HepG2 (cell line): ENCODE data around the gene HSPB6. TPM values are rescaled to one million over a fixed set of nuclear protein-coding genes. Genes with fewer than 3 reads are reported as not detected.

Experiments used
- DMTF1 ChIP-seq: sonication (generic); formaldehyde crosslinking; IDR thresholded peaks from 2 replicates; pipeline ENCODE4 v1.4.0; 2020; ENCODE audit warnings: mild to moderate bottlenecking, missing genetic modification reagents
- HIC2 ChIP-seq: sonication (generic); formaldehyde crosslinking; IDR thresholded peaks from 2 replicates; pipeline ENCODE4 v1.9.0; 2022; ENCODE audit warnings: low read depth, missing genetic modification reagents
- IKZF1 ChIP-seq: fragments of 450-650 bp; IDR thresholded peaks from 2 replicates; pipeline ENCODE4 v1.7.1; 2016
- NAIF1 ChIP-seq: sonication (generic); formaldehyde crosslinking; IDR thresholded peaks from 2 replicates; pipeline ENCODE4 v1.5.0; 2020; ENCODE audit warnings: mild to moderate bottlenecking, missing genetic modification reagents, borderline replicate concordance
- NCOA5 ChIP-seq: sonication (generic); formaldehyde crosslinking; IDR thresholded peaks from 2 replicates; pipeline ENCODE4 v1.4.0; 2020; ENCODE audit warnings: missing genetic modification reagents
- SRSF4 ChIP-seq: fragments of 200-400 bp; formaldehyde crosslinking; IDR thresholded peaks from one replicate; pipeline ENCODE4 v1.6.1; 2018; ENCODE audit warnings: mild to moderate bottlenecking, low read depth, low read length, moderate library complexity; ENCODE audit not compliant: poor library complexity, severe bottlenecking
- THAP11 ChIP-seq: IDR thresholded peaks from 2 replicates; pipeline ENCODE4 v1.6.1; 2016; ENCODE audit warnings: missing biosample characterization, missing genetic modification reagents
- ZBTB46 ChIP-seq: sonication (generic); formaldehyde crosslinking; IDR thresholded peaks from 2 replicates; pipeline ENCODE4 v1.4.0; 2020; ENCODE audit warnings: mild to moderate bottlenecking, missing genetic modification reagents, borderline replicate concordance
- ZGPAT ChIP-seq: IDR thresholded peaks from 2 replicates; pipeline ENCODE4 v1.6.1; 2016; ENCODE audit warnings: mild to moderate bottlenecking
- ZNF780A ChIP-seq: sonication (generic); formaldehyde crosslinking; IDR thresholded peaks from 2 replicates; pipeline ENCODE4 v1.8.0; 2022; ENCODE audit warnings: mild to moderate bottlenecking, missing genetic modification reagents, moderate library complexity
- polyA plus RNA-seq, 8 experiments: library from polyadenylated mRNA; depleted of rRNA in 3 of 8; stranded (reverse) in 7 of 8; unstranded in 1 of 8; fragments of >200 nt; fragmentation: Illumina TruSeq in 4 of 8; extraction: Trizol in 4 of 8; gene quantifications; 2 replicates each; pipeline versions ENCODE4 v1.2.1 to v1.2.3, GENCODE V29; 2011 to 2016; ENCODE audit warnings: low read depth in 4 of 8, missing spikeins in 1 of 8, mixed read lengths in 1 of 8; ENCODE audit not compliant: insufficient read depth in 1 of 8
- total RNA-seq, 5 experiments: library from RNA; depleted of rRNA; stranded (reverse); fragments of >200 nt; fragmentation: Illumina TruSeq; extraction: Trizol; gene quantifications; 2 replicates each; pipeline ENCODE4 v1.2.3, GENCODE V29; 2016; ENCODE audit warnings: low read depth in 1 of 5
- TF ChIP-seq, protein P1 (sequence below), 2 experiments: sonication (generic) in 1 of 2; formaldehyde crosslinking in 1 of 2; IDR thresholded peaks; 2 replicates each; pipeline versions ENCODE4 v1.5.1 to v1.6.1; 2011 to 2020; ENCODE audit warnings: borderline replicate concordance in 1 of 2, low read depth in 1 of 2, low read length in 1 of 2, mild to moderate bottlenecking in 1 of 2, missing genetic modification reagents in 1 of 2, moderate library complexity in 1 of 2

Gene HSPB6
- total and polyA plus RNA-seq, 2 of the 13 experiments (the other 11 are each of a cell fraction or from before 2014, with no cell fraction given) = 0.18 TPM; not detected in 1

- TF ChIP-seq, protein P1, sequence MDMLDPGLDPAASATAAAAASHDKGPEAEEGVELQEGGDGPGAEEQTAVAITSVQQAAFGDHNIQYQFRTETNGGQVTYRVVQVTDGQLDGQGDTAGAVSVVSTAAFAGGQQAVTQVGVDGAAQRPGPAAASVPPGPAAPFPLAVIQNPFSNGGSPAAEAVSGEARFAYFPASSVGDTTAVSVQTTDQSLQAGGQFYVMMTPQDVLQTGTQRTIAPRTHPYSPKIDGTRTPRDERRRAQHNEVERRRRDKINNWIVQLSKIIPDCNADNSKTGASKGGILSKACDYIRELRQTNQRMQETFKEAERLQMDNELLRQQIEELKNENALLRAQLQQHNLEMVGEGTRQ (IDR thresholded peaks at IDR 0.05; ENCODE audit: low read depth, low read length) = no peak
- TF ChIP-seq, protein P1 (CRISPR knock-in tag; IDR thresholded peaks at IDR 0.05; ENCODE audit: borderline replicate concordance) = no peak
- no peak for TF ChIP-seq HIC2 (CRISPR knock-in tag)
- no peak for TF ChIP-seq NCOA5 (CRISPR knock-in tag)
- 0 out of 2 replicates have a peak, but pooled peaks have one; percentile 33 for TF ChIP-seq ZNF780A (CRISPR knock-in tag)
- no peak for TF ChIP-seq DMTF1
- TF ChIP-seq ZGPAT (CRISPR knock-in tag) = no peak
- TF ChIP-seq IKZF1 = no peak
- TF ChIP-seq THAP11 (CRISPR knock-in tag) = no peak; the same call in 1 of the 2 replicates
- no peak for TF ChIP-seq SRSF4
- no peak for TF ChIP-seq NAIF1 (CRISPR knock-in tag)
- TF ChIP-seq ZBTB46 (CRISPR knock-in tag) = no peak
Observed at GRCh38 chr19:35744430-35745327, 12.2 kb downstream of the HSPB6 start (continued).
